Stimulated activated effector memory CD8-positive, alpha-beta T cell treated with anti-CD3 and anti-CD28 coated beads, Interleukin-12 subunit alpha, Interleukin-12 subunit beta, amount 100 ng/mL, for 72 hours (primary cell): Measurements from ENCODE around the gene ZBTB44.

Experiments used
- ATAC-seq: fragments of 150-1000 bp; cut with Tn5 transposase; 2 replicates; pipeline ENCODE4 v1.10.0; 2021
- DNase-seq, 2 donors: peaks; one replicate each; pipeline ENCODE4 v3.0.0; 2021 to 2022; ENCODE audit warnings: low spot score in 2 of 2
- H3K27ac Mint-ChIP-seq: one replicate; pipeline ENCODE4 v1.8.0; 2022; ENCODE audit warnings: mild to moderate bottlenecking, mixed read lengths
- H3K36me3 Mint-ChIP-seq: one replicate; pipeline ENCODE4 v1.8.0; 2022; ENCODE audit warnings: mild to moderate bottlenecking, mixed read lengths
- H3K4me1 Mint-ChIP-seq: one replicate; pipeline ENCODE4 v1.8.0; 2022; ENCODE audit warnings: mixed read lengths
- H3K4me3 Mint-ChIP-seq: one replicate; pipeline ENCODE4 v1.8.0; 2022; ENCODE audit warnings: mild to moderate bottlenecking, mixed read lengths
- H3K9me3 Mint-ChIP-seq: one replicate; pipeline ENCODE4 v1.8.0; 2022; ENCODE audit warnings: mixed read lengths

ZBTB44 gene

DNA sequence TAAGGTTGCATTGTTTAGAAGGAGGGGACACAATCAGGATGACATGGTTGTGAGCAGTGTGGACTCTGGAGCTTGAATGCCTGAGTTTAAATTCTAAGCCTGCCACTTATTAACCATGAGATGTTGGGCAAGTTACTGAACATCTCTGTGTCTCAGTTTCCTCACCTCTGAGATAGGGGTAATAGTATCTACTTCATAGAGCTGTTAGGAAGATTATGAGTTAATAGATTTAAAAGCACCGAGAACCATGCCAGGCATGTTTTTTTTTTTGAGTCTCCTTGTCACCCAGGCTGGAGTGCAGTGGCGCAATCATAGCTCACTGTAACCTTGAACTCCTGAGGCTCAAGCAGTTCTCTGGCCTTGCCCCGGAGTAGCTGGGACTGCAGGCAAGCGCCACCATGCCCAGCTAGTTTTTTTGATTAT, 121.9 kb downstream of the ZBTB44 start:
- no peaks in the 10 kb centered on the region for H3K4me1 Mint-ChIP-seq
- H3K27ac Mint-ChIP-seq = no peak overlapping the region
- DNase-seq (no peak), ATAC-seq (no peak)
- no peak overlapping the region for H3K4me3 Mint-ChIP-seq
- no peaks in the 10 kb centered on the region for H3K9me3 Mint-ChIP-seq
- H3K36me3 Mint-ChIP-seq = no peaks in the 10 kb centered on the region

DNA sequence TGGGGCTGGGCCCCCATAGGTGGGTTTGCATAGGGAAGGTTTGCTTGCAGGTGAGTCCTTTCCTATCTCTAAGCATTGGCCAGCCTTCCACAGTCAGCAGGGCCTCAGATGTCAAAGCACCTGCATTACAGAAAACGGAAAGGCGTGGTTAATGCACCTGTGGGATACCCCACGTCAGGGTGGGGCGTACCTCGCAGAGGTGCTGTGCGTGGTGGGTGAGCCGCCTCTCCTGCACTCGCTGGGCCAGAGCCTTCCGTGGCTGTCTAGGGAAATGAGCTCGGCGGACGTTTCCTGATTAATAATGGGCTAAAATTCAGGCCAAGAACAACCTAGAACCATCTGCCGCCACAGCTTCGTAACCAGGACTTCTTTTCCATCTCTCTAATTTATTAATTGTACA, 122.8 kb downstream of the ZBTB44 start:
- Mint-ChIP-seq H3K9me3 (no peaks in the 10 kb centered on the region), H3K4me1 (no peaks in the 10 kb centered on the region), H3K4me3 (no peak overlapping the region), H3K27ac (no peak overlapping the region), H3K36me3 (no peaks in the 10 kb centered on the region)
- ATAC-seq = no peak
- DNase-seq = no peak

DNA sequence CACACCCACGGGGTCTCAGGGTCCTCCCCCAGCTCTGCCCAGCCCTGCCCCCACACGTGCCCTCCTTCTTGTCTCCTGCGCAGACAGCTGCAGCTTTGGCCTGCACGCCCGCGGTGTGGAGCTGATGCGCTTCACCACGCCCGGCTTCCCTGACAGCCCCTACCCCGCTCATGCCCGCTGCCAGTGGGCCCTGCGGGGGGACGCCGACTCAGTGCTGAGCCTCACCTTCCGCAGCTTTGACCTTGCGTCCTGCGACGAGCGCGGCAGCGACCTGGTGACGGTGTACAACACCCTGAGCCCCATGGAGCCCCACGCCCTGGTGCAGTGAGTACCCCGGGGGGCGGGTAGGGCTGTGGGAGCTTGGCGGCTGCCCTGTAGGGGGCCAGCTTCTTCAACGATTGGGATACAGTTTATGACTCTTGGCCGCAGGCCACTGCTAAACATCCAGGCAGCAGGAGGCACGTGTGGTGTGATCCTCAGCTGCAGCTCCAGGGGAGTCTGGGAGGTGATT, 124.3 kb downstream of the ZBTB44 start:
- Mint-ChIP-seq H3K27ac (no peak overlapping the region), H3K4me3 (no peak overlapping the region), H3K36me3 (no peaks in the 10 kb centered on the region), H3K4me1 (no peaks in the 10 kb centered on the region), H3K9me3 (no peaks in the 10 kb centered on the region)
- ATAC-seq (peak; percentile 14), DNase-seq (no peak)

DNA sequence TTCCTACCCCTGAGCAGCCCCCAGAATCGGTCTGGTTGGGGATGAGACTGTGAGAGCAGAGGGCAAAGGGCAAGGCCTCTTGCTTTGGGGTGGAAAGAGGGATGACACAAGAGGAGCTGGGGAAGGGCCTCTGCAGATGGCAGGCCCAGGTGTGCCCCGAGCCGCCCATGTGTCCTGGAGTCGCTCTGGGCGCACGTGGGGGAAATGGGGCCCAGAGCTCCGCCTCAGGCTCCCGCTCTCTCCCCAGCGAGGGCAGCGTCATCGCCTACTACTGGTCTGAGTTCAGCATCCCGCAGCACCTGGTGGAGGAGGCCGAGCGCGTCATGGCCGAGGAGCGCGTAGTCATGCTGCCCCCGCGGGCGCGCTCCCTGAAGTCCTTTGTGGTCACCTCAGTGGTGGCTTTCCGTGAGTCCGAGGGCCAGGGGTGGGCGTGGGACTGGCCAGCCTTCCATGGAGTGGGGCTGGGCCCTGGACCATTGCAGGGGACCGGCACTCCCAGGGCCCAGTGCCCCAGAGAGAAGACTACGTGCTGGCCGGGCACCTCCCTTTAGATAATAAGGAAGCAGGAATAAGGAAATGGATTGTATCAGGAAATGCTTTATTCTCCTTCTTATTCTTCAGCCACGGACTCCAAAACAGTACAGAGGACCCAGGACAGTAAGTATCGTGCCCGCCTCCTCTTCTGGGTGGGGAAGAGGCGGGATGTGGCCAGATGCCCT, 125.1 kb downstream of the ZBTB44 start:
- no peak overlapping the region for H3K4me3 Mint-ChIP-seq
- DNase-seq (no peak), ATAC-seq (no peak)
- no peaks in the 10 kb centered on the region for H3K36me3 Mint-ChIP-seq
- H3K9me3 Mint-ChIP-seq = no peaks in the 10 kb centered on the region
- no peak overlapping the region for H3K27ac Mint-ChIP-seq
- no peaks in the 10 kb centered on the region for H3K4me1 Mint-ChIP-seq

- no peaks in the 10 kb centered on the region for H3K4me1 Mint-ChIP-seq
- no peaks in the 10 kb centered on the region for H3K36me3 Mint-ChIP-seq
- peak; percentile 15 for ATAC-seq
- no peaks in the 10 kb centered on the region for H3K9me3 Mint-ChIP-seq
- no peak overlapping the region for H3K27ac Mint-ChIP-seq
- no peak for DNase-seq
- no peak overlapping the region for H3K4me3 Mint-ChIP-seq
Observed at GRCh38 chr11:130188585-130189347, 126.0 kb downstream of the ZBTB44 start.

GRCh38 chr11:130188047-130188446, 126.7 kb downstream of the ZBTB44 start:
- Mint-ChIP-seq H3K36me3 (no peaks in the 10 kb centered on the region), H3K4me3 (no peak overlapping the region), H3K27ac (no peak overlapping the region), H3K9me3 (no peaks in the 10 kb centered on the region), H3K4me1 (no peaks in the 10 kb centered on the region)
- ATAC-seq (peak; percentile 17), DNase-seq (no peak)

DNA sequence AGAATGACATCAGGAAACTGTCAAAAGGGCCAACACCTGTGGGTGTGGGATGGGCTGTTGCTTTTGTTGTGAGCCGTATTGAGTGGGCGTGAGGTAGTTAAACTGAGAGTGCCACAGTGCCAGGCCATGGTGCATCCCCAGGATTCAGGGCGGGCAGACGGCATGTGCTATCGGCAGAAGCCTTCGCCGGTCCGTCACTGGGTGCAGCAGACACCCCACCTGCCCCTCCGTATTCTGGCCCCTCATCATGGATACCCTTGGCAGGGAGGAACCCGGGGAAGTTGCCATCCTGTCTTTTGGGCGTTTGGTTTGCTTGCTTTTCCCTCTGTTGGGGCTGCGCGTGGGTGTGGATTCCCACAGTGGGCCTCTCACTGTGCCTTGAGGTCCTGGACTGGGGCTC, 127.6 kb downstream of the ZBTB44 start:
- peak; percentile 6 for ATAC-seq
- Mint-ChIP-seq H3K9me3 (no peaks in the 10 kb centered on the region), H3K4me1 (no peaks in the 10 kb centered on the region), H3K36me3 (no peaks in the 10 kb centered on the region), H3K4me3 (no peak overlapping the region), H3K27ac (no peak overlapping the region)
- no peak for DNase-seq

DNA sequence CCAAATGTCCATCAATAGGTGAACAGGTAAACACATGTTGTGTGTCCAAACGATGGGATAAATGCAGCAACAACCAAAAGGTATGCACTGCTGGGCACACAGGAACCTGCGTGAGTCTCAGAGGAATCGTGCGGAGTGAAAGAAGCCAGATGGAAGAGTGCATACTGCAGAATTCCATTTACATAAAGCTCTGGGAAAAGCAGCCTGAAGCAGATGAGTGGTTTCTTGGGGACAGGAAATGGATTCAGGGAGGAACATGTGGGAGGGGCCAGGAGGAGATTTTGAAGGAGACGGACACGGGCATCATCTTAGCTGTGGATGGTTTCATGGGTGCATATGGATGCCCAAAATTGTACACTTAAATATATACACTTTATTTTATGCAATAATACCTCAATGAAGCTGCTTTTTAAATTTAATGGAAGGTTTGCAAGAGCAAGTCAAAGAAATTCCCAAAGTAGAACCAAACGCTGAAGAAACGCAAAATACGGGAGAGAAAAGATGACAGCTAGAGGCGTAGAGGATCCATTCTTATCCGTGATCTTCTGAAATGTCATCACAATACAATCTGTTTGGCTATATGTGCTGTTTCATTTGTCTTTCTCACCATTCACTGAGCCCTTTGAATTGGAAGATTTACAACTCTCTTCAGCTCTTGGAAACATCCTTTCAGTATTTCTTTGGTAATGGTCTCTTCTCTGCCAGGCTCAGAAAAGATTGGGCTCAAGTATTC, 130.7 kb downstream of the ZBTB44 start:
- DNase-seq (no peak), ATAC-seq (no peak)
- no peaks in the 10 kb centered on the region for H3K36me3 Mint-ChIP-seq
- H3K9me3 Mint-ChIP-seq = no peaks in the 10 kb centered on the region
- no peaks in the 10 kb centered on the region for H3K4me1 Mint-ChIP-seq
- H3K27ac Mint-ChIP-seq = no peak overlapping the region
- H3K4me3 Mint-ChIP-seq = no peak overlapping the region

DNA sequence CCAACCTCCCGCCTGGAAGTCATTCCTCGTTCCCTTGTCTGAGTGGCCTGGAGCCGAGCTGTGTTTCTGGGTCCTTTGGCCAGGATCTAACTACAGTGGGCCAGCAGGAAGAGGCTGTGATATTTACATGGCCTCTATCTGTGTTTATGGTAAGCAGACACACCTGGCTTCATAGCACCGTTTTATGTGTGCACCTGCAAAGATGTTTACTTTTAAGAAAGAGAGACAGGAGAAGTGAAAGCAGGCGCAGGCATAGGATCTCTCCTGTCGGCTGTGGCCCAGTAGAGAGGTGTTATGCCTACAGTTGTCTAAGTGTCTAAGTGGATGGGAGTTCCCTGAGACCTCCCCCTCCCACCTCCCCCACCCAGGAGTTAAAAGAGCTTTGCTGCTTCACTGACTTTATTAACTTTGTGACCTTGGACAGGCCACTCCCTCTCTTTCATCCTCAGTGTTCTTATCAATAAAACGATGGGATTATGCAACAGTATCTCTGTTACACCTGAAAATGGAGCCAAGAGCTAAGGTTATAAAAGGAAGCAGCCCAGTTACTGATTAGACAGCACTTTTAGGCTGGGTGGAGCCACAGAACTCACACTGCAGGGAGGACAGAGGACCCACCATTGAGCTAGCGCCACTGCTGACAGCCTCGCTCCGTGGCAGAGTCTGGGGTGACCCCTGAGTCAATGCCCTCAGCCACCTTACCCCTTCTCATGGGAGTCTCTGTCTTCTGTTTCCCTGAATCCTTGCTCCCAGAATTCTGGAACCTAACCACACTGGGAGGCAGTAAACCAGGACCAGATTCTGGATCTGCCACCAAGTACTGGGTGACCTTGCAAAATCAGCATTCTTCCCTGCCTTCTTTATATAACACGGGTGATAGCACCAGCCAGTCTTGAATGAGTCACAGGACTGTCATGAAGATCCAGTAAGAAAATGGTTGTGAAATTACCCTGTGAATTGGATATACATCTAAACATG, 133.1 kb downstream of the ZBTB44 start:
- no peak overlapping the region for H3K27ac Mint-ChIP-seq
- H3K4me1 Mint-ChIP-seq = no peaks in the 10 kb centered on the region
- H3K4me3 Mint-ChIP-seq = no peak overlapping the region
- no peaks in the 10 kb centered on the region for H3K36me3 Mint-ChIP-seq
- DNase-seq = no peak
- no peak for ATAC-seq
- H3K9me3 Mint-ChIP-seq = no peaks in the 10 kb centered on the region

DNA sequence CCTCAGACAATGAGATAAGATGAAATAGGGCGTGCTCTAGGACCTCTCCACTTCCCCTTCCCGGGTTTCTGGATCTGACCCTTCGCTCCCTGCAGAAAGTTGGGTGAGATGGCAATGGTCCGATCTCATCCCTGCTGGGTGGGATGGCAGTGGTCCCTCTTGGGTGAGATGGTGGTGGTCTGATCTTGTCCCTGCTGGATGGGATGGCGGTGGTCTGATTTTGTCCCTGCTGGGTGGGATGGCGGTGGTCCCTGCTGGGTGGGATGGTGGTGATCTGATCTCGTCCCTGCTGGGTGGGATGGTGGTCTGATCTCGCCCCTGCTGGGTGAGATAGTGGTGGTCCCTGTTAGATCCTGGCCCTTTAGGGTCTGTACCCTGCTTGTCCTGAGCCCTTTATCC, 133.8 kb downstream of the ZBTB44 start:
- Mint-ChIP-seq H3K36me3 (no peaks in the 10 kb centered on the region), H3K4me1 (no peaks in the 10 kb centered on the region), H3K27ac (no peak overlapping the region), H3K9me3 (no peaks in the 10 kb centered on the region), H3K4me3 (no peak overlapping the region)
- DNase-seq (no peak), ATAC-seq (no peak)

DNA sequence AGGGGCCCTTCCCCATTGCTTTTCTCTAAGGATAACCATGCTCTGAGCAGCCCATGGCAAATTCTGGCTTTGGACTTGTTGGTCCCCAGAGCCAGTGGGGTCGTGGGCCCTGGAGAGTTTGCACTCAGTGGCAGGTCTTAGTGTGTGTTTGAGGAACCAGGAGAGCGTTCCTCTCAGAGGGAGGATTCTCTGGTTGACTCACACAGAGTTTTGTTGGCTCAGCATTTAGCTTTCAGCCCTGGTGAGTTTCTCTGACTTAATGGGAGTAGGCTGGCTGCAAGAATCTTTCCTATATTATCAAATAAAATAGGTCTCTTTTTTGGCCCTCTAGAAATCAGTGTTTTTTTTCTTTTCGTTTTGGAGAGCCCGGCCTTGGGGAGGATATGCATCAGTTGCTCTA, 134.2 kb downstream of the ZBTB44 start:
- no peak overlapping the region for H3K27ac Mint-ChIP-seq
- no peaks in the 10 kb centered on the region for H3K4me1 Mint-ChIP-seq

DNA sequence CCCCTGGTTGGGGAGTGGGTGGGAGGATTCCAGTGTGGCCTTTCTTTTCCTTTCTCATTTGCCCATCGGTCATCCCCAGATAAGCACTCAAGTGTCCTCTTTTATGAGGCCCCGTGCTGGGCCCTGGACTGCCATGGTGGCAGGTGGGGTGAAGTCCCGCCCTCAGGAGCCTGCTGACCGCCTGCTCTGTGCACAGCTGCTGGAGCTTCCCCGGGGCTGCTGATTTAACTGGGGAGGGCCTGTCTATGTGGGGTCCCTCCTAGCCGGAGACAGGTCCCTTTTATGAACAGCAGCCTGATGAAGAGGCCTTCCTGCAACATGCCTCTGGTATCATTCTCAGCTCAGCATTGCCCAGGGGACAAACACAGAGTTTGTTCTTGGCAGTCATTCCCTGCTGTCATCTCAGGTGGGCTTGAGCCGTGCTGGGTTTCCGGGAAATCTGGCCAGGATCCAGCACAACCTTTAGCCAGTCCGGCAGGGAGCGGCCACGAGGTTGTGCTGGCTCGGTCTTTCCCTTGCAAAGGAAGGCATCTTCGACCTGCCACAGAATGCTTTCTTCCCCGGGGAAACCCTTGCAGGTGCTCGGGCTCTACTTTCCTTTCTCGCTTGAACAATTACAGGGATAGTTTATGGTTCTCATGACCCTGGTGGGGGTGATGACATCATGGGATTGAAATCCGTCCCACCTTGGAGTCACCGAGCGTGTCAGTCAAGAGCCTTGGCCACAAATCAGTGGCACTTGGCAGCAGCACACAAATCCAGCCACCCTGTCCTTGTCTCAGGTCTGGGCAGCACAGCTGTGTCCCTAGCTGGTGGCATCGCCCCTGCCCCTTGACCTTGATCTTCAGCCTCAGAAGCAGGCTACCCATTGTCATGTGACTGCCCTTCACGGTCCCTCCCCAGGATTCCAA, 135.1 kb downstream of the ZBTB44 start:
- H3K27ac Mint-ChIP-seq = no peak overlapping the region
- H3K36me3 Mint-ChIP-seq = no peaks in the 10 kb centered on the region
- no peaks in the 10 kb centered on the region for H3K4me1 Mint-ChIP-seq
- DNase-seq (no peak), ATAC-seq (no peak)
- no peak overlapping the region for H3K4me3 Mint-ChIP-seq
- H3K9me3 Mint-ChIP-seq = peaks cover 3% of the 10 kb centered on the region

More for the DNA sequence above, 134.2 kb downstream of the ZBTB44 start:
- peak; percentile 43 for ATAC-seq
- DNase-seq = no peak
- Mint-ChIP-seq H3K4me3 (no peak overlapping the region), H3K36me3 (no peaks in the 10 kb centered on the region), H3K9me3 (no peaks in the 10 kb centered on the region)

GRCh38 chr11:130178441-130179339, 136.0 kb downstream of the ZBTB44 start:
- H3K9me3 Mint-ChIP-seq = peaks cover 4% of the 10 kb centered on the region
- H3K27ac Mint-ChIP-seq = no peak overlapping the region
- ATAC-seq (no peak), DNase-seq (no peak)
- H3K4me1 Mint-ChIP-seq = no peaks in the 10 kb centered on the region
- H3K36me3 Mint-ChIP-seq = no peaks in the 10 kb centered on the region
- H3K4me3 Mint-ChIP-seq = no peak overlapping the region
